Kidney epithelial cell (primary cell): ENCODE data around the gene RAB3A. TPM values are rescaled to one million over a fixed set of nuclear protein-coding genes. Genes with fewer than 3 reads are reported as not detected.

ENCODE experiments used
- DNase-seq: peaks from one replicate; pipeline ENCODE4 v3.0.0-alpha.2; 2010; ENCODE audit warnings: low read depth
- H3K27me3 ChIP-seq: 2 replicates; pipeline ENCODE4 v1.6.0; 2011; ENCODE audit warnings: low read length; ENCODE audit not compliant: control insufficient read depth, insufficient read depth
- H3K36me3 ChIP-seq: 2 replicates; pipeline ENCODE4 v1.5.1; 2011; ENCODE audit warnings: low read length; ENCODE audit not compliant: control insufficient read depth, insufficient read depth
- H3K4me3 ChIP-seq: 2 replicates; pipeline ENCODE4 v1.5.1; 2011; ENCODE audit warnings: low read depth, mild to moderate bottlenecking, control low read depth, low read length
- CTCF ChIP-seq: IDR thresholded peaks from 2 replicates; pipeline ENCODE4 v1.5.1; 2011; ENCODE audit warnings: mild to moderate bottlenecking, moderate library complexity, low read length, control low read depth, inconsistent platforms; ENCODE audit not compliant: insufficient read depth, poor library complexity, severe bottlenecking
- total RNA-seq: library from RNA; depleted of rRNA; stranded (reverse); fragments of >200 nt; gene quantifications from 2 replicates; pipeline ENCODE4 v1.2.3, GENCODE V29; 2015

RAB3A gene
- total RNA-seq, 1 donor from 2014 or later = 0.38 TPM

GRCh38 chr19:18172331-18173053 is 31.4 kb downstream of the RAB3A start:
- H3K36me3 ChIP-seq = peaks cover 1% of the 10 kb centered on the region
- H3K27me3 ChIP-seq = peaks cover 3% of the 10 kb centered on the region
- no peak for TF ChIP-seq CTCF
- H3K4me3 ChIP-seq = no peak overlapping the region
- DNase-seq = no peak

- Histone ChIP-seq H3K4me3 (no peak overlapping the region), H3K27me3 (peaks cover 3% of the 10 kb centered on the region), H3K36me3 (peaks cover 1% of the 10 kb centered on the region)
- no peak for TF ChIP-seq CTCF
- no peak for DNase-seq
Observed at GRCh38 chr19:18171605-18172327, 32.1 kb downstream of the RAB3A start.

GRCh38 chr19:18170714-18171255 is 33.1 kb downstream of the RAB3A start:
- DNase-seq = no peak
- peaks cover 1% of the 10 kb centered on the region for H3K36me3 ChIP-seq
- no peak overlapping the region for H3K4me3 ChIP-seq
- peaks cover 3% of the 10 kb centered on the region for H3K27me3 ChIP-seq
- TF ChIP-seq CTCF = no peak

GRCh38 chr19:18168673-18169381 is 35.0 kb downstream of the RAB3A start:
- H3K4me3 ChIP-seq = no peak overlapping the region
- peaks cover 1% of the 10 kb centered on the region for H3K36me3 ChIP-seq
- no peak for TF ChIP-seq CTCF
- DNase-seq = no peak
- no peaks in the 10 kb centered on the region for H3K27me3 ChIP-seq

- Histone ChIP-seq H3K27me3 (no peaks in the 10 kb centered on the region), H3K4me3 (no peak overlapping the region), H3K36me3 (peaks cover 1% of the 10 kb centered on the region)
- TF ChIP-seq CTCF = peak; percentile 84
- DNase-seq = no peak
Observed at GRCh38 chr19:18167975-18168645, 35.7 kb downstream of the RAB3A start.
